ENCODE results near the gene ATP11A.

DNA sequence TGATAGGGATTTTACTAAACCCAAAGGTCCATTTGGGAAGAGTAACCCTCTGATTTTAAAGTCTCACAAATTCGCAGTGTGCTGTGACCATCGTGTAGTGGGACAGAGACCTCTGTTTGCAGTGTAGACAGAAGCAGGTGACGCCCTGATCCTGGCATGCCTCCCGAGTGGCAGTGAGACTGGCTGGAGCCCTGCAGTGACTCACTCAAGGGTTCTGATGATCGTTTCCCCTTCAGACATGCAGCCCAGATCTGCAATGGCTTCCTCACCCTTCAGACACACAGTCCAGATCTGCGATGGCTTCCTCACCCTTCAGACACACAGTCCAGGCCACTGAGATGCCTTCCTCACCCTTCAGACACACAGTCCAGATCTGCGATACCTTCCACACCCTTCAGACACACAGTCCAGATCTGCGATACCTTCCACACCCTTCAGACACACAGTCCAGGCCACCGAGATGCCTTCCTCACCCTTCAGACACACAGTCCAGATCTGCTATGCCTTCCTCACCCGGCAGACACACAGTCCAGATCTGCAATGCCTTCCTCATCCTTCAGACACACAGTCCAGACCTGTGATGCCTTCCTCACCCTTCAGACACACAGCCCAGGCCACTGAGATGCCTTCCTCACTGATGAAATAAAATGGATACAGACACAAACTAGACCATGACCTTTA is 125.2 kb downstream of the ATP11A start:
- TF ChIP-seq, protein P1, sequence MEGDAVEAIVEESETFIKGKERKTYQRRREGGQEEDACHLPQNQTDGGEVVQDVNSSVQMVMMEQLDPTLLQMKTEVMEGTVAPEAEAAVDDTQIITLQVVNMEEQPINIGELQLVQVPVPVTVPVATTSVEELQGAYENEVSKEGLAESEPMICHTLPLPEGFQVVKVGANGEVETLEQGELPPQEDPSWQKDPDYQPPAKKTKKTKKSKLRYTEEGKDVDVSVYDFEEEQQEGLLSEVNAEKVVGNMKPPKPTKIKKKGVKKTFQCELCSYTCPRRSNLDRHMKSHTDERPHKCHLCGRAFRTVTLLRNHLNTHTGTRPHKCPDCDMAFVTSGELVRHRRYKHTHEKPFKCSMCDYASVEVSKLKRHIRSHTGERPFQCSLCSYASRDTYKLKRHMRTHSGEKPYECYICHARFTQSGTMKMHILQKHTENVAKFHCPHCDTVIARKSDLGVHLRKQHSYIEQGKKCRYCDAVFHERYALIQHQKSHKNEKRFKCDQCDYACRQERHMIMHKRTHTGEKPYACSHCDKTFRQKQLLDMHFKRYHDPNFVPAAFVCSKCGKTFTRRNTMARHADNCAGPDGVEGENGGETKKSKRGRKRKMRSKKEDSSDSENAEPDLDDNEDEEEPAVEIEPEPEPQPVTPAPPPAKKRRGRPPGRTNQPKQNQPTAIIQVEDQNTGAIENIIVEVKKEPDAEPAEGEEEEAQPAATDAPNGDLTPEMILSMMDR (IDR thresholded peaks at IDR 0.05; ENCODE audit: low read depth, low read length): no peak
- no peak for TF ChIP-seq EZH2phosphoT487 (IDR thresholded peaks at IDR 0.05; ENCODE audit: low read depth)
